ENCODE results near the gene ABCG8.

DNA sequence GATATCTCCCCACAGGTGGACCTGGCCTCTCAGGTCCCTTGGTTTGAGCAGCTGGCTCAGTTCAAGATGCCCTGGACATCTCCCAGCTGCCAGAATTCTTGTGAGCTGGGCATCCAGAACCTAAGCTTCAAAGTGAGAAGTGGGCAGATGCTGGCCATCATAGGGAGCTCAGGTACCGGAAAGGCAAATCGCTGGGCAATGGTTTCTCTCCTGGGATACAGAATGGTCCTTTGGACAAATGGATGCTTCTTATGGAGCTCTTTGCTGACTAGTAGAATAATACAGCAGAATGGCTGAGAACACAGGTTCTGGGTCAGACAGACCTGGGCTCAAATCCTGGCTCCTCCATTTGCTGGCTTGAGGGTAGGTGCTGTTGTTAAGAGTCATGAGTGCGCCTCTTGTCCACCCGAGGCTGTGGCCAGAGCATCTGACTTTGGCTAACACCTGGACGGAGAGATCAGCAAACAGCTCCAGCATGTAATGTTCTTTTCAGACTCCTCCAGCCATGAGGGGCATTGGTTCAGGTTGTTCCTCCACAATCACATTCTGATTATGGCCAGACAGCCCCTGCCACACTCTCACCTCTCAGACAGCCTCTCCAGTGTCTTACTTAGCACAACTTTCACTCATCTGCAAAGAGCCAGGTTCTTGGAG lies 7.5 kb downstream of the ABCG8 start:
- no peak for TF ChIP-seq CTCF (conservative IDR thresholded peaks at IDR 0.05; ENCODE audit: low read length)
- no peak for TF ChIP-seq EZH2phosphoT487 (IDR thresholded peaks at IDR 0.05; ENCODE audit: borderline replicate concordance)

All from Loucy (cell line).